ENCODE results near the gene DIPK1C. TPM values are rescaled to one million over a fixed set of nuclear protein-coding genes. Genes with fewer than 3 reads are reported as not detected.
A peak's percentile ranks its signal among the peaks of the same experiment; 100 is the strongest.
"Not testable (repeated sequence)": the region's sequence is repeated elsewhere in the genome, so short reads cannot be mapped to it uniquely, and the experiment has no call there.

DIPK1C gene
- polyA plus RNA-seq (2013, experiment 1 of 2; ENCODE audit: insufficient read length): 0.04 TPM
- polyA plus RNA-seq (2013, experiment 2 of 2; ENCODE audit: insufficient read length): 0.27 TPM

- no peak for DNase-seq
These were observed at the start of gene DIPK1C for GRCh38 chr18:74457043-74457724. TSS of gene DIPK1C (minus strand) at chr18:74457308. CDS start at chr18:74457259, 49 bp downstream.

- no peak for DNase-seq
These were observed 49.5 kb upstream of the DIPK1C start for GRCh38 chr18:74506448-74507084.

- DNase-seq: no peak
These were observed 48.7 kb upstream of the DIPK1C start for GRCh38 chr18:74505776-74506175.

- no peak for DNase-seq
These were observed 46.0 kb upstream of the DIPK1C start for GRCh38 chr18:74503137-74503536.

- no peak for DNase-seq
These were observed 44.3 kb upstream of the DIPK1C start for GRCh38 chr18:74501386-74501785.

GRCh38 chr18:74500774-74501173, 43.7 kb upstream of the DIPK1C start:
- DNase-seq: not testable (repeated sequence)

GRCh38 chr18:74500372-74500771, 43.3 kb upstream of the DIPK1C start:
- no peak for DNase-seq

- DNase-seq: no peak
These were observed 42.5 kb upstream of the DIPK1C start for GRCh38 chr18:74499633-74500032.

GRCh38 chr18:74498712-74499627, 41.9 kb upstream of the DIPK1C start:
- DNase-seq: no peak

GRCh38 chr18:74497778-74498177, 40.7 kb upstream of the DIPK1C start:
- DNase-seq: no peak

GRCh38 chr18:74497324-74497676, 40.2 kb upstream of the DIPK1C start:
- no peak for DNase-seq

- DNase-seq: peak; percentile 48
These were observed 39.6 kb upstream of the DIPK1C start for GRCh38 chr18:74496508-74497323.

GRCh38 chr18:74495581-74496507, 38.7 kb upstream of the DIPK1C start, which contains the start of gene CNDP2:
TSS of gene CNDP2 (plus strand) at chr18:74496363. CDS start at chr18:74499974, 3,611 bp downstream.
- peak; percentile 99 for DNase-seq

- DNase-seq: no peak
These were observed 37.4 kb upstream of the DIPK1C start for GRCh38 chr18:74494514-74494913.

- DNase-seq: peak; percentile 48
These were observed 36.6 kb upstream of the DIPK1C start for GRCh38 chr18:74493689-74494088.

- DNase-seq: no peak
These were observed 35.2 kb upstream of the DIPK1C start for GRCh38 chr18:74492259-74492658.

- peak; percentile 87 for DNase-seq
These were observed 32.6 kb upstream of the DIPK1C start for GRCh38 chr18:74489676-74490075.

GRCh38 chr18:74488864-74489263, 31.8 kb upstream of the DIPK1C start:
- no peak for DNase-seq

GRCh38 chr18:74488354-74488753, 31.2 kb upstream of the DIPK1C start:
- no peak for DNase-seq

GRCh38 chr18:74486119-74486849, 29.2 kb upstream of the DIPK1C start:
- DNase-seq: no peak
